ENCODE results near the gene THAP8. TPM values are rescaled to one million over a fixed set of nuclear protein-coding genes. Genes with fewer than 3 reads are reported as not detected.

THAP8 gene, protein sequence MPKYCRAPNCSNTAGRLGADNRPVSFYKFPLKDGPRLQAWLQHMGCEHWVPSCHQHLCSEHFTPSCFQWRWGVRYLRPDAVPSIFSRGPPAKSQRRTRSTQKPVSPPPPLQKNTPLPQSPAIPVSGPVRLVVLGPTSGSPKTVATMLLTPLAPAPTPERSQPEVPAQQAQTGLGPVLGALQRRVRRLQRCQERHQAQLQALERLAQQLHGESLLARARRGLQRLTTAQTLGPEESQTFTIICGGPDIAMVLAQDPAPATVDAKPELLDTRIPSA
- 1.4 to 3.6 TPM (median 1.8 TPM) in 3 replicates for polyA plus RNA-seq
- polyA plus RNA-seq (2011; ENCODE audit: low read depth): 2.8 TPM
- 1.6 and 3.6 TPM in 2 replicates for polyA plus RNA-seq (2011; cell fraction: cytosol; rRNA removed)
- 1.7 and 2.7 TPM in 2 replicates for polyA plus RNA-seq (2011; cell fraction: nucleus; rRNA removed)
- polyA plus RNA-seq (2012; ENCODE audit: low replicate concordance): 2.6 and 3.7 TPM in 2 replicates
- 0.66 to 2.6 TPM (median 1.2 TPM) in 3 replicates for polyA minus RNA-seq
- 7.1 TPM for polyA minus RNA-seq (2011; cell fraction: cytosol; rRNA and poly(A)+ RNA removed)
- polyA minus RNA-seq (2011; cell fraction: nucleus; rRNA and poly(A)+ RNA removed): 0.47 and 1.8 TPM in 2 replicates

DNA sequence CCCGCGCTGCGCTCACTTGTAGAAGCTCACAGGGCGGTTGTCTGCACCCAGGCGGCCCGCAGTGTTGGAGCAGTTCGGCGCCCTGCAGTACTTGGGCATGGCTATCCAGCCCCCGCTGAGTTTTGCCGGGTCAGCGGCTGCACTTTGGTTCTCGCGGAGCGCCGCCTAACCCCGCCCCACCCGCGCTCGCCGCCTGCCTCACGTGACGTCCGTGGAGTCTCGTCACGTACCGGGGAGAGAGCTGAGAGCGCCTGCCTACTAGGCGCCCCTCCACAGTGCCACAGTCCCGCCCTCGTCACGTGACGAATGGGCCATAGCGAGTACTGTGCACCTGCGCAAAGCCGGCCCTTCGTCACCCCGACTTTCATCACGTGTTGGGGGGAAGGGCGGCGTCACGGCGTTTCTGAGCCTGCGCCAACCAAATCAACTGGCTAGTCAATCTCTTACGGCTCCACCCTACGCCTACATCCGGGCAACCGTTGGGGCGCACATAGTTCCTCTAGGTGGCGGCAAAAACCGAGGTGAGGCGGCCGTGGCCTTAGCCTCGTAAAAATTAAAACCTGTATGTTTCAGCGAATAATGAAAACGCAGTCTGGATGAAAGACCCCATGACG is at the start of gene THAP8:
THAP8 (minus strand) TSS at position 167 of the 614 bp plus-strand sequence; CDS start at position 99, 68 bp downstream.
- dilution Hi-C loops (cut with MboI; ENCODE audit: extremely low pct_ligation_motif_present, low sequenced_read_pairs): no loop called here
- FAIRE-seq (peak; percentile 76), DNase-seq (ENCODE audit: low read depth, low spot score) (peak; percentile 85)
- Histone ChIP-seq H4K20me1 (ENCODE audit: control insufficient read depth, extremely low read depth, insufficient read depth, low read length) (peaks cover 6% of the 10 kb centered on the region), H3K9ac (ENCODE audit: control insufficient read depth, extremely low read depth, insufficient read depth, low read length) (peak within 1 kb of the TSS; percentile 77), H3K79me2 (ENCODE audit: control insufficient read depth, insufficient read depth, low read length) (peaks cover 11% of the 10 kb centered on the region), H3K4me3 (ENCODE audit: control insufficient read depth in 2 of 3, extremely low read depth in 1 of 3, insufficient read depth in 2 of 3, low read depth in 1 of 3, low read length in 3 of 3) (peak within 1 kb of the TSS; percentile 72 to 87 (median 87)), H3K9me1 (ENCODE audit: control insufficient read depth, extremely low read depth, insufficient read depth, low read length) (no peaks in the 10 kb centered on the region), H3K4me1 (ENCODE audit: control insufficient read depth, extremely low read depth, insufficient read depth, low read length) (peaks cover 15% of the 10 kb centered on the region), H2AFZ (ENCODE audit: control insufficient read depth, low read length) (peak within 1 kb of the TSS; percentile 97), H3K36me3 (ENCODE audit: control insufficient read depth in 2 of 2, extremely low read depth in 1 of 2, insufficient read depth in 2 of 2, low read length in 2 of 2) (peaks cover 0 to 5% of the 10 kb centered on the region in 2 experiments), H3K4me2 (ENCODE audit: control insufficient read depth, extremely low read depth, insufficient read depth, low read depth, low read length) (peak within 1 kb of the TSS; percentile 99), H3K27ac (ENCODE audit: control insufficient read depth, insufficient read depth, low read length) (peak within 1 kb of the TSS; percentile 77), H3K27me3 (ENCODE audit: control insufficient read depth, extremely low read depth, insufficient read depth, low read length) (no peaks in the 10 kb centered on the region), H3K9me3 (ENCODE audit: control insufficient read depth, low read depth, low read length) (no peaks in the 10 kb centered on the region)
- TF ChIP-seq EZH2 (IDR thresholded peaks at IDR 0.05; ENCODE audit: low read length): no peak
- TF ChIP-seq, protein P1, sequence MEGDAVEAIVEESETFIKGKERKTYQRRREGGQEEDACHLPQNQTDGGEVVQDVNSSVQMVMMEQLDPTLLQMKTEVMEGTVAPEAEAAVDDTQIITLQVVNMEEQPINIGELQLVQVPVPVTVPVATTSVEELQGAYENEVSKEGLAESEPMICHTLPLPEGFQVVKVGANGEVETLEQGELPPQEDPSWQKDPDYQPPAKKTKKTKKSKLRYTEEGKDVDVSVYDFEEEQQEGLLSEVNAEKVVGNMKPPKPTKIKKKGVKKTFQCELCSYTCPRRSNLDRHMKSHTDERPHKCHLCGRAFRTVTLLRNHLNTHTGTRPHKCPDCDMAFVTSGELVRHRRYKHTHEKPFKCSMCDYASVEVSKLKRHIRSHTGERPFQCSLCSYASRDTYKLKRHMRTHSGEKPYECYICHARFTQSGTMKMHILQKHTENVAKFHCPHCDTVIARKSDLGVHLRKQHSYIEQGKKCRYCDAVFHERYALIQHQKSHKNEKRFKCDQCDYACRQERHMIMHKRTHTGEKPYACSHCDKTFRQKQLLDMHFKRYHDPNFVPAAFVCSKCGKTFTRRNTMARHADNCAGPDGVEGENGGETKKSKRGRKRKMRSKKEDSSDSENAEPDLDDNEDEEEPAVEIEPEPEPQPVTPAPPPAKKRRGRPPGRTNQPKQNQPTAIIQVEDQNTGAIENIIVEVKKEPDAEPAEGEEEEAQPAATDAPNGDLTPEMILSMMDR (optimal IDR thresholded peaks at IDR 0.05 in 1 of 3, IDR thresholded peaks at IDR 0.05 in 1 of 3, conservative IDR thresholded peaks at IDR 0.05 in 1 of 3; ENCODE audit: extremely low read depth in 1 of 3, insufficient read depth in 2 of 3, low read length in 3 of 3): peak; percentile 40 to 55 (median 53)

DNA sequence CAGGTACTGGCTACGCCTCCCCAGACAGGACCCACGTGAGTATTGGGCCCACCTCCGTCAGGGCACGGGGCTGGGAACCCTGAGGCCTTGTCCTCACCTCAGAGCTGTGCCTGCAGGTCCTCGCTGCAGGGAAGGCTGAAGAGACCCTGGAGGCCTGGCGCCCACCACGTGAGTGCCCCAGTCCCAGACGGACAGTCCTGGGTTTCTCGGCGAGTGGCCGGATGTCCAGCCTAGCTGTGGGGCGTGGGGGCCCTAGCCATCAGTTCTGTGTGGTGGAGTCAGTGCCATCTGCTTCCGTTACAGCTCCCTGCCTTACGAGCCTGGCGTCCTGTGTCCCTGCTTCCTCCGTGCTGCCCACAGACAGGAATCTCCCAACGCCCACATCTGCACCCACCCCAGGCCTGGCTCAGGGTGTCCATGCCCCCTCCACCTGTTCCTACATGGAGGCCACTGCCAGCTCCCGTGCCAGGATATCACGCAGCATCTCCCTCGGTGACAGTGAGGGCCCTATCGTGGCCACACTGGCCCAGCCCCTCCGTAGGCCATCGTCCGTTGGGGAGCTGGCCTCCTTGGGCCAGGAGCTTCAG is 49.0 kb upstream of the THAP8 start:
- peaks cover 23% of the 10 kb centered on the region for H3K4me1 ChIP-seq (ENCODE audit: control insufficient read depth, extremely low read depth, insufficient read depth, low read length)
- FAIRE-seq (no peak), DNase-seq (ENCODE audit: low read depth, low spot score) (no peak)
- no peaks in the 10 kb centered on the region for H3K9me1 ChIP-seq (ENCODE audit: control insufficient read depth, extremely low read depth, insufficient read depth, low read length)
- dilution Hi-C loops (cut with MboI; ENCODE audit: extremely low pct_ligation_motif_present, low sequenced_read_pairs): no loop called here
- H3K4me3 ChIP-seq (ENCODE audit: control insufficient read depth in 2 of 3, extremely low read depth in 1 of 3, insufficient read depth in 2 of 3, low read depth in 1 of 3, low read length in 3 of 3): no peak overlapping the region
- H3K27ac ChIP-seq (ENCODE audit: control insufficient read depth, insufficient read depth, low read length): no peak overlapping the region
- no peak overlapping the region for H3K9ac ChIP-seq (ENCODE audit: control insufficient read depth, extremely low read depth, insufficient read depth, low read length)
- H2AFZ ChIP-seq (ENCODE audit: control insufficient read depth, low read length): no peak overlapping the region
- no peaks in the 10 kb centered on the region for H4K20me1 ChIP-seq (ENCODE audit: control insufficient read depth, extremely low read depth, insufficient read depth, low read length)
- TF ChIP-seq EZH2 (IDR thresholded peaks at IDR 0.05; ENCODE audit: low read length): no peak
- TF ChIP-seq, protein P1 (optimal IDR thresholded peaks at IDR 0.05 in 1 of 3, IDR thresholded peaks at IDR 0.05 in 1 of 3, conservative IDR thresholded peaks at IDR 0.05 in 1 of 3; ENCODE audit: extremely low read depth in 1 of 3, insufficient read depth in 2 of 3, low read length in 3 of 3): no peak
- H3K27me3 ChIP-seq (ENCODE audit: control insufficient read depth, extremely low read depth, insufficient read depth, low read length): no peaks in the 10 kb centered on the region
- H3K4me2 ChIP-seq (ENCODE audit: control insufficient read depth, extremely low read depth, insufficient read depth, low read depth, low read length): no peak overlapping the region
- no peaks in the 10 kb centered on the region for H3K9me3 ChIP-seq (ENCODE audit: control insufficient read depth, low read depth, low read length)
- peaks cover 0 to 19% of the 10 kb centered on the region in 2 experiments for H3K36me3 ChIP-seq (ENCODE audit: control insufficient read depth in 2 of 2, extremely low read depth in 1 of 2, insufficient read depth in 2 of 2, low read length in 2 of 2)
- no peaks in the 10 kb centered on the region for H3K79me2 ChIP-seq (ENCODE audit: control insufficient read depth, insufficient read depth, low read length)

All from keratinocyte (primary cell).